Calu3 (cell line): ENCODE results near the gene AP4M1. TPM values are rescaled to one million over a fixed set of nuclear protein-coding genes. Genes with fewer than 3 reads are reported as not detected.
A peak's percentile ranks its signal among the peaks of the same experiment; 100 is the strongest.

Experiments
- BruUV-seq: library from RNA; stranded (reverse); fragments of 400-500 nt; replicated peaks from 2 replicates; lab custom pipeline; 2021; lab: Mats Ljungman, UMichigan
- CTCF ChIA-PET: fragments of 300-600 bp; sonication (Branson Sonifier 250); formaldehyde crosslinking; loops from one replicate; lab custom pipeline; 2022; ENCODE audit warnings: antibody characterized with exemption; lab: Charles Lee
- DNase-seq: peaks from one replicate; pipeline ENCODE4 v3.0.0; 2022
- H3K27ac Mint-ChIP-seq: one replicate; pipeline ENCODE4 v1.8.0; 2022; ENCODE audit warnings: mixed read lengths; ENCODE audit not compliant: unreplicated experiment
- H3K27me3 Mint-ChIP-seq: one replicate; pipeline ENCODE4 v1.8.0; 2022; ENCODE audit warnings: mixed read lengths; ENCODE audit not compliant: unreplicated experiment
- H3K36me3 Mint-ChIP-seq: one replicate; pipeline ENCODE4 v1.8.0; 2022; ENCODE audit warnings: mild to moderate bottlenecking, moderate library complexity, mixed read lengths; ENCODE audit not compliant: insufficient read depth, unreplicated experiment
- H3K4me1 Mint-ChIP-seq: one replicate; pipeline ENCODE4 v1.8.0; 2022; ENCODE audit warnings: mild to moderate bottlenecking, low read depth, mixed read lengths; ENCODE audit not compliant: unreplicated experiment
- H3K4me3 Mint-ChIP-seq: one replicate; pipeline ENCODE4 v1.8.0; 2022; ENCODE audit warnings: mild to moderate bottlenecking, low read depth, moderate library complexity, mixed read lengths; ENCODE audit not compliant: unreplicated experiment
- H3K9me3 Mint-ChIP-seq: one replicate; pipeline ENCODE4 v1.8.0; 2022; ENCODE audit warnings: low read depth, mixed read lengths; ENCODE audit not compliant: unreplicated experiment
- intact Hi-C: fragments of 100-400 bp; cut with micrococcal nuclease; formaldehyde crosslinking; loops from one replicate; pipeline ENCODE4 v1.10.0; 2022; ENCODE audit not compliant: unreplicated experiment
- total RNA-seq: library from RNA; stranded (reverse); gene quantifications from 2 replicates; pipeline ENCODE4 v1.2.3, GENCODE V29; 2022
- TF ChIP-seq, protein P1 (sequence below): fragments of 200-600 bp; IDR thresholded peaks from one replicate; pipeline ENCODE4 v1.8.0; 2022; ENCODE audit warnings: antibody characterized with exemption; ENCODE audit not compliant: unreplicated experiment

The AP4M1 gene
- total RNA-seq, 1 experiment from 2014 or later: 13.9 TPM

DNA sequence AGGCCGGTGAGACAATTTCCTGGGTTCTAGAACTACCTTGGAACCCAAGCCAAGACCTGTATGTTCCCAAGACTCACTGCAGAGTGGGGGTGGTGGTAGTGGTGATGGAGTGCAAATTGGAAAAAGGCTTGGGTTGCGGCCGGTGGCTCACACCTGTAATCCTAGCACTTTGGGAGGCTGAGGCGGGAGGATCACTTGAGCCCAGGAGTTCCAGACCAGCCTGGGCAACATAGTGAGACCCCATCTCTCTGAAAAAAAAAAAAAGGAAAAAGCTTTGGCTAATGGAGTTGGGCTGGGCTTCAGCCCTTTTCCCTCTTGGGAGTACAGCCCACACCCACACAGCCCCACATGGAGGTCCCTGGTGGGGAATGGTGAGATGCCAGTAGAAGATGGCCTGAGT lies 4.1 kb downstream of the AP4M1 start:
- DNase-seq: no peak
- H3K36me3 Mint-ChIP-seq: peaks cover 52% of the 10 kb centered on the region
- intact Hi-C loops: no loop called here
- TF ChIP-seq, protein P1, sequence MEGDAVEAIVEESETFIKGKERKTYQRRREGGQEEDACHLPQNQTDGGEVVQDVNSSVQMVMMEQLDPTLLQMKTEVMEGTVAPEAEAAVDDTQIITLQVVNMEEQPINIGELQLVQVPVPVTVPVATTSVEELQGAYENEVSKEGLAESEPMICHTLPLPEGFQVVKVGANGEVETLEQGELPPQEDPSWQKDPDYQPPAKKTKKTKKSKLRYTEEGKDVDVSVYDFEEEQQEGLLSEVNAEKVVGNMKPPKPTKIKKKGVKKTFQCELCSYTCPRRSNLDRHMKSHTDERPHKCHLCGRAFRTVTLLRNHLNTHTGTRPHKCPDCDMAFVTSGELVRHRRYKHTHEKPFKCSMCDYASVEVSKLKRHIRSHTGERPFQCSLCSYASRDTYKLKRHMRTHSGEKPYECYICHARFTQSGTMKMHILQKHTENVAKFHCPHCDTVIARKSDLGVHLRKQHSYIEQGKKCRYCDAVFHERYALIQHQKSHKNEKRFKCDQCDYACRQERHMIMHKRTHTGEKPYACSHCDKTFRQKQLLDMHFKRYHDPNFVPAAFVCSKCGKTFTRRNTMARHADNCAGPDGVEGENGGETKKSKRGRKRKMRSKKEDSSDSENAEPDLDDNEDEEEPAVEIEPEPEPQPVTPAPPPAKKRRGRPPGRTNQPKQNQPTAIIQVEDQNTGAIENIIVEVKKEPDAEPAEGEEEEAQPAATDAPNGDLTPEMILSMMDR: no peak
- no TSS peak for BruUV-seq
- CTCF ChIA-PET: no interaction called here
- H3K4me3 Mint-ChIP-seq: no peak overlapping the region
- no peak overlapping the region for H3K27ac Mint-ChIP-seq
- H3K4me1 Mint-ChIP-seq: no peaks in the 10 kb centered on the region
- H3K27me3 Mint-ChIP-seq: no peaks in the 10 kb centered on the region
- H3K9me3 Mint-ChIP-seq: no peaks in the 10 kb centered on the region

DNA sequence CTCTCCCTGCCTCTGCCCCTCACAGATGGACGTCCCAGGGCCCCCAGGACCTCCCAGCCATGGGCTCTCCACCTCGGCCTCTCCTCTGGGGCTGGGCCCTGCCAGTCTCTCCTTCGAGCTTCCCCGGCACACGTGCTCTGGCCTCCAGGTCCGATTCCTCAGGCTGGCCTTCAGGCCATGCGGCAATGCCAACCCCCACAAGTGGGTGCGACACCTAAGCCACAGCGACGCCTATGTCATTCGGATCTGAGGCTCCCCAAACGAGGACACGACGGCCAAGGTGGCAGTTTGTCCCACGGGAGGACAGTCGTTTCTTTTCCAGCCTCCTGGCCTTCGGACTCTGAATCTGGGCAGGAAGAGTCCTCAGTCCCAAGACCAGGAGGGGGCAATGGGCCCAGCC lies 5.2 kb downstream of the AP4M1 start:
- no peak for DNase-seq
- intact Hi-C loops: no loop called here
- no peaks in the 10 kb centered on the region for H3K27me3 Mint-ChIP-seq
- TF ChIP-seq, protein P1: no peak
- H3K9me3 Mint-ChIP-seq: no peaks in the 10 kb centered on the region
- peaks cover 47% of the 10 kb centered on the region for H3K36me3 Mint-ChIP-seq
- no peak overlapping the region for H3K27ac Mint-ChIP-seq
- BruUV-seq: no TSS peak
- H3K4me1 Mint-ChIP-seq: no peaks in the 10 kb centered on the region
- no peak overlapping the region for H3K4me3 Mint-ChIP-seq
- CTCF ChIA-PET: interaction anchor here (0.5 kb wide), 1 partner anchor 1722 kb away, joined by 7 read pairs; no protein-coding TSS in a partner anchor

DNA sequence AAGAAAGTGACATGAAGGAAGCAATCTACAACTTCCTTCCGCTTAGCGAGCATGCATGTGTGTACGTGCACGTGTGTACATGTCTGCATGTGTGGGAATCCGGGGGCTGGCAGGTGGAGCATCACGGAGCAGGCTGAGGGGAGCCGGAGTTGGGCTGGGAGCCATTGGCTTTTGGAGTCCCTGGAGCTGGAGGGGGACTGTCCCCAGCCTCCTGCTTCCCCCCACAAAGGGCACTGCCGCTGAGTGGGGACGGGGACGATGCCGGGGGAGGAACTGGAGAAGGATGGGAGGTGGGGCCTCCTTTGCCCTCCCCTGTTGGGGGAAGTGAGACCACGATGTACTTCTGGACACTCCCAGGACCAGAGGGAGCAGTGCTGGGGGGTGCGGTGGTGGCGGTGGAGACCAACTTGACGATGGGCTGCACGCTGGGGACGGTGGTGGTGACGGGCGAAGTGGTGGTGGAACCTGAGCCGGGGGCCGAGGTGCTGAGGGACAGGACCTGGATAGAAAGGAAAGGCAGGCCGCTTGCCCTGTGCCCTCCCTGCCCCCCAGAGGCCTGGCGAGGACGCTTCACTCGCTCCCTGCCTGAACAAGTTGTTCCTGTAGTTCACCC lies 5.8 kb downstream of the AP4M1 start:
- H3K4me3 Mint-ChIP-seq: no peak overlapping the region
- peaks cover 42% of the 10 kb centered on the region for H3K36me3 Mint-ChIP-seq
- TF ChIP-seq, protein P1: no peak
- H3K27ac Mint-ChIP-seq: no peak overlapping the region
- intact Hi-C loops: no loop called here
- H3K4me1 Mint-ChIP-seq: no peaks in the 10 kb centered on the region
- BruUV-seq: TSS peak; percentile 66
- CTCF ChIA-PET: no interaction called here
- no peak for DNase-seq
- no peaks in the 10 kb centered on the region for H3K9me3 Mint-ChIP-seq
- no peaks in the 10 kb centered on the region for H3K27me3 Mint-ChIP-seq

DNA sequence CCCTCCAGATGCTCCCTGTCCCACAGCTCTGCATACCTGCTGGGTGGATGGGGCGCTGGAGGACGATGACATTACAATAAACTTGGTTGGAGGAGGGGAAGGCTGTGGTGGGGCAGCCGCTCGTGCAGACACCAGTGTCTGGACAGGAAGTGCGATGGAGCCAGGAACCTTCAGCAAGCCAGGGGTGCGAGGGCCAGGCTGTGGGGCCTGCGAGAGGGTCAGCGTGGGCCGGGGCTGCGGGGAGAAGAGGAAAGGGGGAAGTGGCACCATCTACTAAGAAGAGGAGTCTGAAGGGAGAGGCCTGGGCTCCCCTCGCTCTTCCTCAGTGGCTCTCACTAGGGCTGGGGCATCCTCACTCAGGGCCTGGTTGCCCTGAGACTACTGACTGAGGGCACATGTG lies 6.4 kb downstream of the AP4M1 start:
- CTCF ChIA-PET: no interaction called here
- H3K27ac Mint-ChIP-seq: no peak overlapping the region
- peaks cover 35% of the 10 kb centered on the region for H3K36me3 Mint-ChIP-seq
- intact Hi-C loops: no loop called here
- H3K27me3 Mint-ChIP-seq: no peaks in the 10 kb centered on the region
- TF ChIP-seq, protein P1: no peak
- H3K4me1 Mint-ChIP-seq: no peaks in the 10 kb centered on the region
- no TSS peak for BruUV-seq
- DNase-seq: no peak
- no peaks in the 10 kb centered on the region for H3K9me3 Mint-ChIP-seq
- no peak overlapping the region for H3K4me3 Mint-ChIP-seq
